Smooth muscle cell (in vitro differentiated cells): ENCODE measurements around the gene TSPAN18. TPM values are rescaled to one million over a fixed set of nuclear protein-coding genes. Genes with fewer than 3 reads are reported as not detected.

Experiments used
- DNase-seq: peaks from one replicate; lab custom pipeline; 2025; ENCODE audit not compliant: unreplicated experiment; lab: John Stamatoyannopoulos, UW
- H2AFZ ChIP-seq: fragments of 200-600 bp; sonication (generic); 2 replicates; pipeline ENCODE4 v1.6.0; 2016; ENCODE audit warnings: antibody characterized with exemption, low read depth, mild to moderate bottlenecking
- H3F3A ChIP-seq: fragments of 200-600 bp; sonication (generic); 2 replicates; pipeline ENCODE4 v1.6.0; 2017; ENCODE audit warnings: antibody characterized with exemption, low read depth
- H3K27ac ChIP-seq: fragments of 200-600 bp; sonication (generic); 2 replicates; pipeline ENCODE4 v1.5.1; 2016; ENCODE audit warnings: low read depth, mild to moderate bottlenecking
- H3K27me3 ChIP-seq: fragments of 200-600 bp; sonication (generic); 2 replicates; pipeline ENCODE4 v1.6.1; 2016; ENCODE audit warnings: low read depth, mild to moderate bottlenecking
- H3K36me3 ChIP-seq: fragments of 200-600 bp; sonication (generic); 2 replicates; pipeline ENCODE4 v1.5.1; 2016; ENCODE audit warnings: low read depth
- H3K4me1 ChIP-seq: fragments of 200-600 bp; sonication (generic); 2 replicates; pipeline ENCODE4 v1.5.1; 2016; ENCODE audit warnings: low read depth
- H3K4me2 ChIP-seq: fragments of 200-600 bp; sonication (generic); 2 replicates; pipeline ENCODE4 v1.6.0; 2016; ENCODE audit warnings: mild to moderate bottlenecking
- H3K4me3 ChIP-seq: fragments of 200-600 bp; sonication (generic); 2 replicates; pipeline ENCODE4 v1.5.1; 2016; ENCODE audit warnings: mild to moderate bottlenecking
- H3K79me2 ChIP-seq: fragments of 200-600 bp; sonication (generic); 2 replicates; pipeline ENCODE4 v1.6.0; 2016; ENCODE audit warnings: low read depth, mild to moderate bottlenecking
- H3K9ac ChIP-seq: fragments of 200-600 bp; sonication (generic); 2 replicates; pipeline ENCODE4 v1.6.0; 2016; ENCODE audit warnings: low read depth
- H3K9me3 ChIP-seq: fragments of 200-600 bp; sonication (generic); replicated peaks from 2 replicates; pipeline ENCODE4 v1.5.1; 2016; ENCODE audit warnings: low read depth
- H4K20me1 ChIP-seq: fragments of 200-600 bp; sonication (generic); 2 replicates; pipeline ENCODE4 v1.6.0; 2016; ENCODE audit warnings: low read depth
- CTCF ChIP-seq: fragments of 200-600 bp; sonication (generic); IDR thresholded peaks from 2 replicates; pipeline ENCODE4 v1.5.1; 2017; ENCODE audit warnings: borderline replicate concordance, mild to moderate bottlenecking, antibody characterized with exemption; ENCODE audit not compliant: insufficient read depth, poor library complexity, severe bottlenecking
- WGBS: methylation state at CpG from one replicate; pipeline ENCODE4 v1.1.7; 2016; ENCODE audit warnings: low lambda C conversion rate; 5-methylcytosine and 5-hydroxymethylcytosine counted together
- polyA plus RNA-seq: library from polyadenylated mRNA; unstranded; fragments of >200 nt; fragmentation: Nextera tagmentation; extraction: Ambion mirVana; gene quantifications from 2 replicates; pipeline ENCODE4 v1.2.1, GENCODE V29; 2016
- total RNA-seq: library from RNA; depleted of rRNA; stranded (reverse); fragments of >200 nt; gene quantifications from 2 replicates; pipeline ENCODE4 v1.2.3, GENCODE V29; 2014

Gene TSPAN18
- total and polyA plus RNA-seq, 2 experiments from 2014 or later: 3.4 to 15.3 TPM

- no peak overlapping the region for H3K4me3 ChIP-seq
- no peaks in the 10 kb centered on the region for H3K27me3 ChIP-seq
- peak; percentile 93 for TF ChIP-seq CTCF
- no peaks in the 10 kb centered on the region for H3K36me3 ChIP-seq
- H3K79me2 ChIP-seq: no peaks in the 10 kb centered on the region
- H2AFZ ChIP-seq: no peak overlapping the region
- H3K4me1 ChIP-seq: peaks cover 13% of the 10 kb centered on the region
- peak; percentile 33 for DNase-seq
- H3K9ac ChIP-seq: no peak overlapping the region
- no peaks in the 10 kb centered on the region for H4K20me1 ChIP-seq
- 47% methylated on average over 20 of the region's 21 CpGs for WGBS
- no peak overlapping the region for H3K27ac ChIP-seq
- no peaks in the 10 kb centered on the region for H3K9me3 ChIP-seq
- H3F3A ChIP-seq: no peaks in the 10 kb centered on the region
- peak overlapping the region; percentile 12 for H3K4me2 ChIP-seq
These were observed 167.3 kb downstream of the TSPAN18 start for GRCh38 chr11:44893846-44894617.

GRCh38 chr11:44899959-44900358, 173.2 kb downstream of the TSPAN18 start:
- no peak overlapping the region for H3K9ac ChIP-seq
- no peaks in the 10 kb centered on the region for H4K20me1 ChIP-seq
- no peaks in the 10 kb centered on the region for H3K9me3 ChIP-seq
- no peaks in the 10 kb centered on the region for H3K79me2 ChIP-seq
- H3F3A ChIP-seq: no peaks in the 10 kb centered on the region
- H3K27ac ChIP-seq: no peak overlapping the region
- no peaks in the 10 kb centered on the region for H3K4me1 ChIP-seq
- H3K4me3 ChIP-seq: no peak overlapping the region
- H2AFZ ChIP-seq: no peak overlapping the region
- H3K4me2 ChIP-seq: no peak overlapping the region
- no peaks in the 10 kb centered on the region for H3K36me3 ChIP-seq
- 90% methylated on average over 3 of the region's 3 CpGs for WGBS
- no peak for DNase-seq
- TF ChIP-seq CTCF: no peak
- H3K27me3 ChIP-seq: no peaks in the 10 kb centered on the region

- Histone ChIP-seq H3K4me2 (no peak overlapping the region), H3F3A (no peaks in the 10 kb centered on the region), H3K79me2 (no peaks in the 10 kb centered on the region), H3K4me1 (no peaks in the 10 kb centered on the region), H2AFZ (no peak overlapping the region), H3K27ac (no peak overlapping the region), H3K9me3 (no peaks in the 10 kb centered on the region), H4K20me1 (no peaks in the 10 kb centered on the region), H3K4me3 (no peak overlapping the region), H3K9ac (no peak overlapping the region), H3K36me3 (no peaks in the 10 kb centered on the region), H3K27me3 (no peaks in the 10 kb centered on the region)
- 87% methylated on average over 7 of the region's 7 CpGs for WGBS
- TF ChIP-seq CTCF: no peak
- DNase-seq: no peak
These were observed 174.4 kb downstream of the TSPAN18 start for GRCh38 chr11:44901120-44901633.

- Histone ChIP-seq H3K4me1 (no peaks in the 10 kb centered on the region), H3K79me2 (no peaks in the 10 kb centered on the region), H2AFZ (no peak overlapping the region), H3F3A (no peaks in the 10 kb centered on the region), H3K9ac (no peak overlapping the region), H4K20me1 (no peaks in the 10 kb centered on the region), H3K4me2 (no peak overlapping the region), H3K4me3 (no peak overlapping the region), H3K9me3 (no peaks in the 10 kb centered on the region), H3K27me3 (no peaks in the 10 kb centered on the region), H3K27ac (no peak overlapping the region), H3K36me3 (no peaks in the 10 kb centered on the region)
- no peak for DNase-seq
- no peak for TF ChIP-seq CTCF
- 84% methylated on average over 5 of the region's 5 CpGs for WGBS
These were observed 175.0 kb downstream of the TSPAN18 start for GRCh38 chr11:44901786-44902185.
